ENCODE data around the gene MAP3K15.

- TF ChIP-seq EZH2phosphoT487 (IDR thresholded peaks at IDR 0.05; ENCODE audit: insufficient read depth, low read depth), result no peak
- TF ChIP-seq EZH2 (IDR thresholded peaks at IDR 0.05; ENCODE audit: insufficient read depth, poor library complexity, severe bottlenecking), result no peak
These were observed 40.4 kb upstream of the MAP3K15 start for GRCh38 chrX:19555683-19556082.

All from GM23248 (cell line).